ENCODE data around the gene DNAJB4.
A peak's percentile ranks its signal among the peaks of the same experiment; 100 is the strongest.
"Not testable (repeated sequence)": the region's sequence is repeated elsewhere in the genome, so short reads cannot be mapped to it uniquely, and the experiment has no call there.

Gene DNAJB4

GRCh38 chr1:77990629-77991204, 14.0 kb upstream of the DNAJB4 start:
- no peak for DNase-seq (ENCODE audit: low spot score)

GRCh38 chr1:77991638-77992037, 13.1 kb upstream of the DNAJB4 start:
- DNase-seq (ENCODE audit: low spot score): no peak

DNA sequence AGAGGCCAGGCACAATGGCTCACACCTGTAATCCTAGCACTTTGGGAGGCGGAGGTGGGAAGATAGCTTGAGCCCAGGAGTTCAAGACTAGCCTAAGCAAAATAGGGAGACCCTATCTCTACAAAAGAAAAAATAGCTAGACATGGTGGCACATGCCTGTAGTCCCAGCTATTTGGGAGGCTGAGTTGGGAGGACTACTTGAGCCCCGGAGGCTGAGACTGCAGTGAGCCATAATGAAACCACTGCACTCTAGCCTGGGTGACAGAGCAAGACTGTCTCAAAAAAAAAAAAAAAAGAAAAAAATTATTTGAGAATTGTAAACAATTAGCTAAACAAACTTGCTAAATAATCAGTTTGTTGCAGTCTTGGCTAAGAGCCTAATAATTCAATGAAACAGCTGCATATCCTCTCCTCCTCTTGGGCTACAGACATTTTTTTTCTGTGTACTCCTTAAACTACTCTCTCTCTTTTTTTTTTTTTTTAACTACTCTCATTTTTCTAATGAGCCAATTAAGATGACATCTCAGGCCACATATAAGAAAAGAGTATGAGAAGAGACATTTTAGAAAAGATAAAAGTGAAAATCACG, 10.5 kb upstream of the DNAJB4 start:
- no peak for DNase-seq (ENCODE audit: low spot score)

GRCh38 chr1:77996734-77997133, 8.0 kb upstream of the DNAJB4 start:
- DNase-seq (ENCODE audit: low spot score): no peak

- DNase-seq (ENCODE audit: low spot score): not testable (repeated sequence)
Measured at GRCh38 chr1:78000536-78000935, 4.2 kb upstream of the DNAJB4 start.

DNA sequence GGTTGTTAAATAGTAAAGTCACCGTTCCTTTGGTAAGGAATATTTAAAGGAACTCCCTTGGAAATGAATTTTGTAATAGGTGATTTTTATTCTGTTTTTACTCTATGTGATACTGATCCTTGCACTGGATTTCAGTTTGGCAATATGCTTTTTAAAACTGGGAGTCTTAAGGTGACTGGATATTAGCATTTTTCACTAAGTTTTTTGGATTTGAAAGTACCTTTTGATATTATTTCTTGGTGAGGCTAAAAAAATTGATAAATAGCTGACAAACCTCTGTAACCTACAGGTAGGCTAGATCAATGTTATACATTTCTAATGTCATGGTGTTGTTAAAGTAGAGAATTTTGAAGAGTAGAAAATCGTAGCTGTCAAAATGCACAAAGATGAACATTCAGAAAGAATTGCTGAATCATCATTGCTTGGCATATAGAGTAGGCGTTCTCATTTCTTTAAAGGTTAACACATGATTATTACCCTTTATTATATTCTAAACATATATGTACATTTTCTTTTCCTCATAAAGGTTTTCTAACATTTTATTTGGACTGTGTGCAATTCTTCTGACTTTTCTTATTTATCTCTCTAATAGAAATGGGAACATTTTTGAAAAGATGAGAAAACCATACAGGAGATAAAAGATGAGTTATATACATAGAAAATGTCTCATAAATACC, 1.5 kb upstream of the DNAJB4 start:
- no peak for DNase-seq (ENCODE audit: low spot score)

DNA sequence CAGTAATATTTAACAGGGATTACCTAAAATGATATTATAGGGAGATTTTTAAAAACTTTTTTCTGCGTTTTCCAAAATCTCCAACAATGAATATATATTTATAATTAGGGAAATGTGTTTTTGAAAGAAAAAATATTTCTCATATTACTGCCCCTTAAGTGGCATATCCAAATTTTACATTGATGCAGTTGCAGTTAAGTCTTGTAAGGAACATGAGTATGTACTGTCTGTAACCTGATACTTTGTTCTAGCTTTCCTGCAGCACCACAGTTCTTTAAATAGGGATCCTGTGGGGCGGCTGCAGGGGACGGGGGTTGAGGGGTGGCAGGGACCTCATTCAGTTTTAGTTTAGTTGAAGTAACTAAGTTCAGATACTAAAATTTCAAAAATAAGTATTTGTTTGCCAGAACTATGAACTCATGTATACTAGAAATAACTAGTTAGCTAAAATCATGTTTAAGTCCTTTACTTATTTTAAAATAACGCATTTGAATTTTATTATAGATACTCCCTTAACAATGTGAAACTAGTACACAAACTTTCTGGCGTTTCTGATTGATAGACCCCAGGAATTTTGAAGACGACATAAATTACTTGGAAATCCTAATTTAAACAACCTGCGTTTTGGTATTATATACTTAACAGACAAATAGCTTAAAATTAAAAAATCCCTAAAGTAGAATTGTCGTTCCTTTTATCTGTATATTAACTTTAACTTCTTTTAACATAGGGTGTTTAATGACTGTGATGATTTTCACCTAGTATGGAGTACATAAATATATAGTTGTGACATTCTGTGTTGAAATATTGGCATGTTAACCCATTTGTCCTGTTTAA, 639 bp upstream of the DNAJB4 start:
- DNase-seq (ENCODE audit: low spot score): peak; percentile 64

DNA sequence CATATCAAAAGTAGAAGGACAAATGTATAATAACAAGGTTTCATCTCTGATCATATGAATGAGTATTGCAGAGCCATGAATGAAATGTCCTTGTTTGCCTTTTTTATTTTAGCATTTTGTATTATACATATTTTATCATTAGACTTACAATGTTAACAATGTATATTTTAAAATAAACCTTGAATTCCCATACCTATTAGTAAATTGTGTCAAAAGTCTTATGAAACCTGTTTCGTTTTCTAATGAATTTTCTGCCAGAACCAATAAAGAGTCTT, 646 bp downstream of the DNAJB4 start:
- no peak for DNase-seq (ENCODE audit: low spot score)

GRCh38 chr1:78005755-78006154, 1.0 kb downstream of the DNAJB4 start:
- no peak for DNase-seq (ENCODE audit: low spot score)

- DNase-seq (ENCODE audit: low spot score): no peak
Measured at GRCh38 chr1:78006521-78006920, 1.8 kb downstream of the DNAJB4 start.

DNA sequence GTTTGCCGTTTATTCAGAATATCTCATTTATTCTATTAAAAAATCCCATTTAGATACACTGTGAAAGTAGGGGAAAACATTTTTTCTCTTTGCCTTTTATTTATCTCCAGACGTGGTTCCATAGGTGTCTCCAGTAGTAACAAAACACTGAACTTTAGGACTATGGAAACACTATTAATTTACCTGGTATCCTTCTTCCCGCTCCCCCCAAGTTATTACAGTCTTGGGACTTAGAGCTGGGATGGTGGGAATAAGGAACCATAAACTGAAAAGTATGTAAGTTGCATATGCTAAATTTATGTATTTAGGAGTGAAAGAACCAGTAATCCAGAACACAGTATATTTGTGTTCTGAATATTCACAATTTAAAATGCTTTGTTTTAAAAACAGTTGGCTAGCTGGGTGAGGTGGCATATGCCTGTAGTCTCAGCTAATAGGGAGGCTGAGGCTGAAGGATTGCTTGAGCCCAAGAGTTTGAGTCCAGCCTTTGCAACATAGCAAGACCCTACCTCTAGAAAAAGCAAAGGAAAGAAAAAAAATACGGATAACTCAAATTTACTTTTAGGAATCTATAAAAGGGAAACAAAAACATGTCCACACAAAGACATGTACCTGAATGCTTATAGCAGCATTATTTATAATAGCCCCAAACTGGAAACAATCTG, 3.1 kb downstream of the DNAJB4 start:
- no peak for DNase-seq (ENCODE audit: low spot score)

- no peak for DNase-seq (ENCODE audit: low spot score)
Measured at GRCh38 chr1:78009276-78009675, 4.5 kb downstream of the DNAJB4 start.

- DNase-seq (ENCODE audit: low spot score): no peak
Measured at GRCh38 chr1:78009836-78010235, 5.1 kb downstream of the DNAJB4 start.

DNA sequence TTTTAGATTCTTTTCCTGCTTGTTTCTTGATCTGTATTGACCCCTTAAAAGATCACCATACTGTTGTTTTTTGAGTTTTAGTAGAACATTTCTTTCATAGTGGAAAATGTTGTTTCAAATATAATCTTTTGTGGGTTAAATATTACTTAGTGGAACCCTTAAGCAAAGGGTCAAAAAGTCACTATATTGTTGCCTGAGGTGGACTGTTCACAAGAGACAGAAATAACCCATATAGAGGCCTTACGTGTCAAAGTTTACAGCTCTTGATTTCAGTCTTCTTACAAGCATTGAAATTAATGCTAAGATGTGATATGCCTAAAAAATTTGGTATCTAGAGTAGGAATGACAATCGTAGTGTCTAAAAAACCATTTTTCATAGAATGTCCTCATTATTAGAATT, 6.3 kb downstream of the DNAJB4 start:
- no peak for DNase-seq (ENCODE audit: low spot score)

GRCh38 chr1:78015148-78015547, 10.4 kb downstream of the DNAJB4 start:
- DNase-seq (ENCODE audit: low spot score): no peak

DNA sequence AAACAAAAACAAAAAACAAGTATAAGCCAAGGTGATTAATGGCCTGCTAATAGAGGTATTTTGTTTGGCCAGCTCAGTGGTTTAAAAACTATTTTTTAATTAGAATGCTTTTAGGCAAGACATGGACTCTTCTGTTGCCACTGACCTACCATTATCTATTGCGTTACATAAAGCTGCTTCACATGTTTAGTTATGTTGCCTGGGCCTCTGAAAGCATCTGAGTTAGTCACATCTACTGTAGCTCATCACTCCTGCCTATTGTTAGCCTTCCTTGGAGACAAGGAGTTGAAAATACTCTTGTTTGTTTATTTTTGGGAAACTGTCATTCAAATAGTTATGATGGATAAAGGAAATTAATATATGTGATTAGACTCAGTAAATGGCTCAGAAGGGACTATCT, 14.3 kb downstream of the DNAJB4 start:
- DNase-seq (ENCODE audit: low spot score): no peak

GRCh38 chr1:78021134-78021533, 16.4 kb downstream of the DNAJB4 start:
- DNase-seq (ENCODE audit: low spot score): not testable (repeated sequence)

GRCh38 chr1:78029793-78030192, 25.1 kb downstream of the DNAJB4 start:
- no peak for DNase-seq (ENCODE audit: low spot score)

GRCh38 chr1:78032996-78033796, 28.5 kb downstream of the DNAJB4 start:
- DNase-seq (ENCODE audit: low spot score): no peak

DNA sequence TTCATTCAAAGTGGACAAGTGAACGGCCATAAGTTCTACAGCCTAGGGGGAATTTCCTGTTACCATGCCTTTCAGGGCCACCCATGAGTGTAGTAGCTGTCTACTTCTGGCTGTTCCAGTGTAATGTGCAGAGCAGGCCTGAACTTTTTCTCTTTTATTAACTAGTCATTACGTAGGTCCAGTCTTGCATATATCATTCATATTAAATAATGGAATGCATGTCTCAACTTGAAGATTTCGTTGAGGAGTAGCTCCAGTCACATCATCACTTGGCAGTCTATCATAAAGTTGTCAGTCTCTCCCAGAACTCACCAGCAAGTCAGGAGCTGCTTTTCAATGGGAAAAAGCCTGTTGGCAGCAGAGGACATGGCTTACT, 29.0 kb downstream of the DNAJB4 start:
- DNase-seq (ENCODE audit: low spot score): no peak

- no peak for DNase-seq (ENCODE audit: low spot score)
Measured at GRCh38 chr1:78035121-78035520, 30.4 kb downstream of the DNAJB4 start.

DNA sequence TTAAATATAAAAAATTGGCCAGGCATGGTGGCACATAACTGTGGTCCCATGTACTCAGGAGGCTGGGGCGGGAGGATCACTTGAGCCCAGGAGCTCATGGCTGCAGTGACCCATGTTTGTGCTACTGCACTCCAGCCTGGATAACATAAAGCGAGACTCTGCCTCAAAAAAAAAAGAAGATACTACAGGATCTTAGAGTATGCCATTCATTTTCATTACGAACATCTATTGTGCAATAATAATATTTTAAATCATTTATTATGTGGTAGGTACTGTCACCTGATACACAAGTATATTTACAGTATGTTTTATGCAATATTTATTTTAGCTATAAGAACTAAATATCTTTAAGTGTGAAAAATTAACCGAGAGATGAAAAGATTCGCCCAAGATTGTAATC, 31.7 kb downstream of the DNAJB4 start:
- DNase-seq (ENCODE audit: low spot score): no peak

Measured in activated CD4-positive, alpha-beta T cell treated with anti-CD3 and anti-CD28 coated beads, Interleukin-2, Interleukin-4, amounts not matched to agents 100 ng/mL and 50 ng/mL, durations not matched to agents 16 hours and 8 hours (primary cell).